ENCODE measurements around the gene SNTB2.

Gene SNTB2

DNA sequence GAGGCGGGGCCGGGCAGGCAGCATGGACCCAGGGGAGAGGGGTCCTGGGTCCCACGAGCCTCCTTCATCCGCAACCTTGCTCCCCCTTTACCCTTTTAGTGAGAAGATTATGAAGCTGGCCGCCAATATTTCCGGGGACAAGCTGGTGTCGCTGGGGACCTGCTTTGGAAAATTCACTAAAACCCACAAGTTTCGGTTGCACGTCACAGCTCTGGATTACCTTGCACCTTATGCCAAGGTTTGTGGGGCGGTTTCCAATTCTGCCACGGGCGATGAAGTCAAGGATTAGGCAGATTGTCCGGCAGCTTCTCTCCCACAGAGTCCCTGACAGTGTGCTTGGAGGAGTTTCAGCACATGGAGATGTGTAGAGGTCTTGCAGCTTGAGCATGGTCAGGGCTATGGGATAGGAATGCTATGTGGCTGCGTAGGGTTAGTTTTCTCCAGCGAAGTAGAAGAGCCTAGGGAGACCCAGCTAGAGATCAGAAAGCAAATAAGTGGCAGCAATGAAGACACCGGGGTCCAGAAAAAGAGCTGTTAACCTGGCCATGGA, 153.2 kb downstream of the SNTB2 start:
- DNase-seq (ENCODE audit: low read depth): no peak

GRCh38 chr16:69344171-69344570, 157.2 kb downstream of the SNTB2 start:
- DNase-seq (ENCODE audit: low read depth): no peak

DNA sequence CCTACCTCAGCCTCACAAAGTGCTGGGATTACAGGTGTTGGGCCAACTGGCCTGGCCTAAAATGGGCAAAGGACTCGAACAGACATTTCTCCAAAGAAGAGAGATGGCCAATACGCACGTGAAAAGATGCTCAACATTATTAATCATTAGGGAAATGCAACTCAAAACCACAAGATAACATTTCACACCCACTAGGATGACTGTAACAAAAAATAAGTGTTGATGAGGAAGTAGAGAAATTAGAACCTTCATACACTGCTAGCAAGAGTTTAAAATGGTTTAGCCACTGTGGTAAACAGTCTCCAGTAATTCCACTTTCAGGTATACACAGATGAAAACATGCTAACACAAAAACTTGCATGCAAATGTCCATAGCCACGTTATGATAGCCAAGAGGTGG, 159.0 kb downstream of the SNTB2 start:
- no peak for DNase-seq (ENCODE audit: low read depth)

- no peak for DNase-seq (ENCODE audit: low read depth)
Measured at GRCh38 chr16:69346683-69347082, 159.7 kb downstream of the SNTB2 start.

DNA sequence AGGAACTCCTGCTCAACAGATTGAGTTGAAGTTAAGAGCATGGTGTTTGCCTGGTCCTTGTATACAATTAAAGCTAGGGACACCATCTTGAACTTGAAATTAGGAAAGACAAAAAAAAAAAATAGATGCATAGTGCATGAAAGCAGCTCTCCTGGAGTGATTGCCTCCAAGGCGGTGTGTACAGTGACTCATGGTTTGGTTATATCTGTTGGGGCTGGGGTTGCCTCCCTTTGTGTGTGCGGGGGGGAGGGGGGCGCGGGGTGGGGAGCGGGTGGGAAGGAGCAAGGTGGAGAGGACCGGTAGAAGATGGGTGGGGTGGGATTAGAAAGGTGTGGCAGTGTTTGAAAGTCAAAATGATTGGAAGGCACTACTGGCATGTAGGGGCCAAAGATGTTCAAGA, 161.3 kb downstream of the SNTB2 start:
- DNase-seq (ENCODE audit: low read depth): no peak

- DNase-seq (ENCODE audit: low read depth): no peak
Measured at GRCh38 chr16:69349536-69349935, 162.6 kb downstream of the SNTB2 start.

DNA sequence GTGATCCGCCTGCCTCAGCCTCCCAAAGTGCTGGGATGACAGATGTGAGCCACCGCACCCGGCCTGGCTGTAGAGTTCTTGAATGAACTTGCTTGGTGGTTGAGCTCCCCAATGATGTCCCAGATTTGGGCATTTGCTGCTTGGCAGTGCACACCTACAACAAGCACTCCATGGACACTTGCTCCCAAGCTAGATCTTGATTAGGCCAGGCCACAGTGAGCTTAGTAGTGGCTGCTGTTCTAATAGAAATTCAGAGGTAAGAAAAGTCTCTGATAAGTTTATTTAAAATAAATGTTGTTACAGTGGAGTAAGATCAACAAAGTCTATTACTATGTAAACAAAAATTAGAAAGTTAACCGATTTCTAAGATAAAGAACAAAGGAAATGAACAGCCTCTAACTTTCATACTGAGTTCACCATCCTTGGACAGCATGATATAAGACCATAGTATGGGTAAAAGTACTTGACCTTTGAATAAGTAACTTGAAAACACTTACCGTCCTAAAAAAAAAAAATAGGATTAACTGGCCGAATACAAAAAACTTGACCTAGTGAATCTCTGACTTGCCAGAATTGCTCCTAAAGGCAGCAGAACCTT, 163.7 kb downstream of the SNTB2 start:
- DNase-seq (ENCODE audit: low read depth): no peak

GRCh38 chr16:69351309-69352027, 164.5 kb downstream of the SNTB2 start, which contains the start of gene TMED6:
TSS of gene TMED6 (minus strand) at chr16:69351786. CDS start at chr16:69351753, 33 bp downstream.
- DNase-seq (ENCODE audit: low read depth): no peak
